Common myeloid progenitor, CD34-positive (primary cell): Measurements from ENCODE around the gene OLFM4.
"Not testable (repeated sequence)": the region's sequence is repeated elsewhere in the genome, so short reads cannot be mapped to it uniquely, and the experiment has no call there.

ENCODE experiments used
- CTCF ChIA-PET: fragments of 350-600 bp; sonication (Branson Sonifier 250); formaldehyde crosslinking; loops from one replicate; lab custom pipeline; 2021; ENCODE audit warnings: antibody characterized with exemption; lab: Charles Lee
- POLR2A ChIA-PET: fragments of 350-600 bp; sonication (Branson Sonifier 250); formaldehyde crosslinking; loops from one replicate; lab custom pipeline; 2021; ENCODE audit warnings: antibody characterized with exemption; lab: Charles Lee
- DNase-seq, 3 donors: peaks; one replicate each; pipeline versions ENCODE4 v3.0.0 to v3.0.0-alpha.2; 2013
- H3K27ac ChIP-seq, 2 experiments: 1 replicate in 1 of 2; 2 replicates in 1 of 2; pipeline ENCODE4 v1.7.0; 2013; ENCODE audit warnings: inconsistent platforms in 2 of 2, low read length in 2 of 2, mild to moderate bottlenecking in 2 of 2, low read depth in 1 of 2, moderate library complexity in 1 of 2; ENCODE audit not compliant: severe bottlenecking in 2 of 2, insufficient read depth in 1 of 2, poor library complexity in 1 of 2
- H3K27me3 ChIP-seq, 5 experiments: replicated peaks in 2 of 5; 1 replicate in 3 of 5; 2 replicates in 2 of 5; pipeline versions ENCODE4 v1.6.1 to v1.7.0; 2013; ENCODE audit warnings: low read length in 4 of 5, mild to moderate bottlenecking in 2 of 5, moderate library complexity in 2 of 5, inconsistent platforms in 1 of 5; ENCODE audit not compliant: insufficient read depth in 5 of 5, control insufficient read depth in 4 of 5
- H3K36me3 ChIP-seq, 4 experiments: 1 replicate in 2 of 4; 2 replicates in 2 of 4; pipeline versions ENCODE4 v1.6.1 to v1.7.0; 2013; ENCODE audit warnings: low read length in 3 of 4, control low read depth in 1 of 4, mild to moderate bottlenecking in 1 of 4; ENCODE audit not compliant: control insufficient read depth in 4 of 4, insufficient read depth in 4 of 4
- H3K4me1 ChIP-seq, 4 experiments: 1 replicate in 3 of 4; 2 replicates in 1 of 4; pipeline versions ENCODE4 v1.6.1 to v1.7.1; 2013; ENCODE audit warnings: low read length in 3 of 4, mild to moderate bottlenecking in 3 of 4, control low read depth in 1 of 4, inconsistent platforms in 1 of 4, moderate library complexity in 1 of 4; ENCODE audit not compliant: control insufficient read depth in 4 of 4, insufficient read depth in 4 of 4; ENCODE audit errors: control extremely low read depth in 1 of 4
- H3K4me3 ChIP-seq, 7 experiments: 1 replicate in 4 of 7; 2 replicates in 3 of 7; pipeline versions ENCODE4 v1.5.1 to v1.7.0; 2013; ENCODE audit warnings: mild to moderate bottlenecking in 7 of 7, low read length in 6 of 7, moderate library complexity in 6 of 7, inconsistent platforms in 2 of 7, low read depth in 2 of 7, control low read depth in 1 of 7; ENCODE audit not compliant: insufficient read depth in 4 of 7, control insufficient read depth in 1 of 7; ENCODE audit errors: extremely low read depth in 1 of 7
- H3K9me3 ChIP-seq, 5 experiments: 1 replicate in 4 of 5; 2 replicates in 1 of 5; pipeline versions ENCODE4 v1.6.1 to v1.7.1; 2013; ENCODE audit warnings: low read length in 4 of 5, mild to moderate bottlenecking in 2 of 5, inconsistent platforms in 1 of 5, low read depth in 1 of 5, moderate library complexity in 1 of 5; ENCODE audit not compliant: control insufficient read depth in 4 of 5, insufficient read depth in 2 of 5; ENCODE audit errors: control extremely low read depth in 1 of 5
- WGBS: methylation state at CpG from one replicate; pipeline ENCODE4 v1.1.5; 2013; ENCODE audit not compliant: insufficient coverage; 5-methylcytosine and 5-hydroxymethylcytosine counted together

OLFM4 gene

GRCh38 chr13:53013113-53013512 lies 15.5 kb upstream of the OLFM4 start:
- no peaks in the 10 kb centered on the region for H3K36me3 ChIP-seq
- CTCF ChIA-PET, result no interaction called here
- peaks cover 13 to 26% (median 16%) of the 10 kb centered on the region in 4 experiments for H3K4me1 ChIP-seq
- peak in 1 of 3 donors; percentile 3 for DNase-seq
- POLR2A ChIA-PET, result no interaction called here
- WGBS, result 67% methylated on average over 1 of the region's 5 CpGs
- H3K27ac ChIP-seq, result no peak overlapping the region
- no peaks in the 10 kb centered on the region for H3K9me3 ChIP-seq
- no peak overlapping the region for H3K4me3 ChIP-seq
- no peaks in the 10 kb centered on the region for H3K27me3 ChIP-seq

- H3K27ac ChIP-seq, DNase-seq, H3K4me3 ChIP-seq, POLR2A ChIA-PET, H3K9me3 ChIP-seq, H3K27me3 ChIP-seq, H3K36me3 ChIP-seq: not testable (repeated sequence)
- H3K4me1 ChIP-seq, result peaks cover 12 to 20% (median 13%) of the 10 kb centered on the region in 4 experiments
- CTCF ChIA-PET, result interaction anchor here (0.6 kb wide), 1 partner anchor 187 kb away, joined by 3 read pairs; no protein-coding TSS in a partner anchor
- no CpG with 5 or more reads among the region's 3 CpGs for WGBS
Observed at GRCh38 chr13:53014018-53014417, 14.6 kb upstream of the OLFM4 start.

GRCh38 chr13:53014495-53015443 lies 13.8 kb upstream of the OLFM4 start:
- Histone ChIP-seq H3K4me1 (peaks cover 12 to 20% (median 13%) of the 10 kb centered on the region in 4 experiments), H3K9me3 (no peaks in the 10 kb centered on the region), H3K4me3 (no peak overlapping the region), H3K27me3 (no peaks in the 10 kb centered on the region), H3K27ac (no peak overlapping the region), H3K36me3 (no peaks in the 10 kb centered on the region)
- POLR2A ChIA-PET, result no interaction called here
- DNase-seq, result no peak
- 96% methylated on average over 6 of the region's 8 CpGs for WGBS
- CTCF ChIA-PET, result no interaction called here

GRCh38 chr13:53015971-53016370 lies 12.6 kb upstream of the OLFM4 start:
- Histone ChIP-seq H3K4me1 (peaks cover 9 to 13% (median 11%) of the 10 kb centered on the region in 4 experiments), H3K9me3 (no peaks in the 10 kb centered on the region), H3K36me3 (no peaks in the 10 kb centered on the region), H3K27me3 (no peaks in the 10 kb centered on the region), H3K27ac (no peak overlapping the region), H3K4me3 (no peak overlapping the region)
- CTCF ChIA-PET, result no interaction called here
- DNase-seq, result no peak
- WGBS, result 98% methylated on average over 5 of the region's 6 CpGs
- POLR2A ChIA-PET, result no interaction called here

GRCh38 chr13:53017433-53017970 lies 11.1 kb upstream of the OLFM4 start:
- Histone ChIP-seq H3K27ac (no peak overlapping the region), H3K27me3 (no peaks in the 10 kb centered on the region), H3K36me3 (no peaks in the 10 kb centered on the region), H3K9me3 (no peaks in the 10 kb centered on the region), H3K4me3 (no peak overlapping the region), H3K4me1 (peaks cover 6 to 8% (median 7%) of the 10 kb centered on the region in 4 experiments)
- ChIA-PET POLR2A (no interaction called here), CTCF (no interaction called here)
- no peak for DNase-seq
- WGBS, result 95% methylated on average over 4 of the region's 5 CpGs

- no peak for DNase-seq
- no peaks in the 10 kb centered on the region for H3K27me3 ChIP-seq
- H3K4me3 ChIP-seq, result no peak overlapping the region
- ChIA-PET POLR2A (no interaction called here), CTCF (no interaction called here)
- H3K27ac ChIP-seq, result no peak overlapping the region
- no peaks in the 10 kb centered on the region for H3K9me3 ChIP-seq
- WGBS, result 100% methylated on average over 1 of the region's 4 CpGs
- H3K4me1 ChIP-seq, result no peaks in the 10 kb centered on the region
- no peaks in the 10 kb centered on the region for H3K36me3 ChIP-seq
Observed at GRCh38 chr13:53018690-53019647, 9.6 kb upstream of the OLFM4 start.
